NB4 (cell line): ENCODE results near the gene CCRL2.
A peak's percentile ranks its signal among the peaks of the same experiment; 100 is the strongest.

Experiments used
- DNase-seq: peaks from one replicate; pipeline ENCODE4 v3.0.0; 2010; ENCODE audit warnings: low read depth
- H3K4me3 ChIP-seq: one replicate; pipeline ENCODE4 v1.5.1; 2011; ENCODE audit warnings: mild to moderate bottlenecking, low read depth, low read length, moderate library complexity
- CTCF ChIP-seq: IDR thresholded peaks from one replicate; pipeline ENCODE4 v1.5.1; 2012; ENCODE audit warnings: low read depth, low read length
- MAX ChIP-seq: IDR thresholded peaks from 2 replicates; pipeline ENCODE4 v1.6.1; 2011; ENCODE audit warnings: low read depth, low read length
- MYC ChIP-seq: IDR thresholded peaks from 2 replicates; pipeline ENCODE4 v1.6.1; 2011; ENCODE audit warnings: low read depth, low read length
- POLR2A ChIP-seq: IDR thresholded peaks from 2 replicates; pipeline ENCODE4 v1.6.1; 2011; ENCODE audit warnings: mild to moderate bottlenecking; ENCODE audit not compliant: insufficient read length; ENCODE audit errors: extremely low read depth

Gene CCRL2

GRCh38 chr3:46371519-46372340, 35.3 kb upstream of the CCRL2 start:
- no peak for TF ChIP-seq POLR2A
- no peak for TF ChIP-seq CTCF
- TF ChIP-seq MAX: no peak
- TF ChIP-seq MYC: no peak
- DNase-seq: no peak
- no peak overlapping the region for H3K4me3 ChIP-seq

GRCh38 chr3:46372492-46373359, 34.3 kb upstream of the CCRL2 start:
- TF ChIP-seq CTCF (peak; percentile 90), POLR2A (no peak), MAX (no peak)
- peak; percentile 74 for DNase-seq

GRCh38 chr3:46374755-46375154, 32.3 kb upstream of the CCRL2 start:
- H3K4me3 ChIP-seq: no peak overlapping the region
- TF ChIP-seq MYC: no peak
- DNase-seq: no peak

More at GRCh38 chr3:46372492-46373359, 34.3 kb upstream of the CCRL2 start:
- H3K4me3 ChIP-seq: no peak overlapping the region

GRCh38 chr3:46375218-46375617, 31.8 kb upstream of the CCRL2 start:
- TF ChIP-seq MAX: no peak
- TF ChIP-seq MYC: no peak
- TF ChIP-seq POLR2A: no peak
- TF ChIP-seq CTCF: no peak
- DNase-seq: no peak
- H3K4me3 ChIP-seq: no peak overlapping the region

GRCh38 chr3:46375814-46376213, 31.2 kb upstream of the CCRL2 start:
- TF ChIP-seq MAX: no peak
- TF ChIP-seq MYC: no peak
- TF ChIP-seq POLR2A: no peak
- no peak for TF ChIP-seq CTCF
- DNase-seq: no peak
- H3K4me3 ChIP-seq: no peak overlapping the region

- TF ChIP-seq CTCF (peak; percentile 81), MYC (no peak), POLR2A (no peak), MAX (0 out of 2 replicates have a peak, but pooled peaks have one; percentile 19)
- H3K4me3 ChIP-seq: no peak overlapping the region
- DNase-seq: peak; percentile 86
Observed at GRCh38 chr3:46378426-46378942, 28.6 kb upstream of the CCRL2 start.
